ENCODE measurements around the gene ATXN1.

Gene ATXN1

DNA sequence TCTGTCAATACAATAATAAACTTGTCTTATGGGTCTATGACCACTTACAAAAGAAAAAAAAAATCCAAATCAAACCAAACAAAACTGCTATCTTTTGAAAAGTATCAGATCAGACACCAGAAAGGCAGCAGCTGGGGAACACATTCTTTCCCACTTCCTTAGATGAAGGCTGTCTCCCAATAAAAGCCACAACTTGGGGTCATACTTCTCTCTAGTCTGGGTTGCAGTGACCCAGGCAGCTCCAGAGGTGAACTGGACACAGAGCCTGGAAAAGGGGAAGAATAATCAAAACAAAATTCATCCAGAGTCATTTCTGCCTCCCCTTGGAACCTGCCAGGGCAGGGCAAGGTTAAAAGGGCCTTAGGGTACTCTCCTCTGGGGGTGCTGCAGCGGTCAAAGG is 19.1 kb downstream of the ATXN1 start:
- no peak for FAIRE-seq

DNA sequence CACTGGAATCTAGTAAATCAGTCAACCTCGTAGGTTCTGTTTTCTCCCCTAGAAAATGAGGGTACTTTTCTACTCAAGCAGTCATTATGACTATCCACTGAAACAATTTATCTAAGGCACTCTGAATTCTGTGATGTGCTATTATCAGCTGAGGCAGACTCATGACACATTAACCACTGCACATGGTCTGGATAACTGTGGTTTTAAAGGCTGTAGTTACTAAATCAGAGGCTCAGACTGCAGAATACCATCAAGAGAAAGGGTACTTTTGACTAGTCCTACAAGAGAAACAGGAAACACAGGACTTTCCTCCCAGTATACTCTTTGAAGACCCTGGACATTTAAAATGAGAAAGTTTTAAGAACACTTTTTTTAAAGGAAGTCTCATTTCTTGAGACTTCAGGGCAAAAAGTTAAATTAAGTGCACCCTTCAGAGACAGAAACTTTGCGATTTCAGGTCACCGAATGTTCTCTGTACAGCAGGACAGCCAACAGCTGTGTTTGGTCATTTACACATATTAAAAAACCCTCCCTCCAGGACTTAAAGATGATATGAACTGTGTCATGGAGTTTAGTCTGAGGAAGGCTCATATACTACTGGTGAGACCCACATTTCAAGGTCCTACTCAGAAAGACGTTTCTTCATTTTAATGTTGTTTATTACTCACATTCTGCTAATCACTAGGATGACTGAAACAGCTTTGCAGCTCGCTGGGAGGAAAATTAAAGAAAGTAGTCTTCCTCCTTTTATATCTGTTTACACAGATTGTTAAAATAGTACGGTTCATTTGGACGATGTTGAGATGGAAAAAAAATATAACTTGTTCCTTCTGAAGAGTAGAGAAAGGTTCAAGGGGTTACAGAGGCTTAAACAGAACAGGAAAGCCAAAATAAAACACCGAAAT is 19.9 kb downstream of the ATXN1 start:
- FAIRE-seq = no peak

DNA sequence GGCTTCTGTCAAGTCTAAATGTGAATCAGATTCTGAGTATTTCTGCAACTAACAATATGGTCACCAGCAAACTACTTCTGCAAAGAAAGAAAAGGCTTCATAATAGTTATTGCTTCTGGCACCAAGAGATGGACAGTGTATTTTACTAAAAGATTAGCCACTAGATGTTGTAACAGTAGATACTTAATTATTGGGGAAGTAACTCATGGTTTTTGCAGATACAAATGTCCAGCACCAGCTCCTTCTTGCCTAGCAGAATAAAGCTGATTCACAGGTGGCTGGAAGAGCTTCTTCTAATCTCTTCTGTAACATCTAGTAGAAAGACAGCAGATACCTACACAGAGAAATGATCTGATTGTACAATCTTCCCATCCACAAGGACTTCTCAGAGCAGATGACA is 21.2 kb downstream of the ATXN1 start:
- FAIRE-seq = no peak

DNA sequence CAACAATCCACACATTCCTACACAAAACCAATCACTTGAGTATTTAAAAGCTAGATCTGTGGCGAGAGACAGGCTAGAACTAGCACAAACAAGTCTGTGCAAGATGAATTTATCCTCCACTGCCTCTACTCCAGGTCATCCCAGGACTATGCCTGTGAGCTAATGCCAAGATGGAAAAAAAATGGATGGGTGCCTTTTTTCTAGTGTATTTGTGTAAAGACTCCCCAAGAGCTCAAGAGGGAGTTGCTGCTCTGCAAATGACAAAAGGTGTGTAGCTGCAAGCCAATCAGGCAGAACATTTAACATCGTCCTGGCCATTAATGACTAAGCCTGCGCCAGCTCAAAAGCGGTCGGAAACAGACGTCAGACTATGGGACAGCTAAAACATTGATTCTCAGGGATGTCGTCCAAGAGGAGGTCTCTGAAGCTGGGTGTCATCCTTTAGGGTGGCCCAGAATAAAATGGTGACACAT is 21.9 kb downstream of the ATXN1 start:
- no peak for FAIRE-seq

DNA sequence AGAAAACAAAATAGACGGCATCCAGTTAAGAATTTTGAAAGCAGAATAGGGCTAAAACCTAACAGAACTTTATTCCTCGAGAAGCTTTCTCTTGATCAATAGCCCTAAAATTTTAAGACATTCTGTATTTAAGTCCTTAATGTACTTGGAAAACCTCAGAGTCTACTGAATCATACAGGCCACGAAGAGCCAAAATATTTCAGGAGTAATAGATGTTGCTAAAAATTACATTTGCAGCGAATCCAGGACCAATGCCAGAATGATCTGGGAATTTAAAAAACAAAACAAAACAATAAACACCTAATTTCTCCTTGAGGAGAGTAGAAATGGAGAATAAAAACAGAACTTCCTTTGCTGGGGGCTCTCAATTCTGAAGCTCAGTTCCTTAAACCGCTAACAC is 23.3 kb downstream of the ATXN1 start:
- FAIRE-seq = no peak

DNA sequence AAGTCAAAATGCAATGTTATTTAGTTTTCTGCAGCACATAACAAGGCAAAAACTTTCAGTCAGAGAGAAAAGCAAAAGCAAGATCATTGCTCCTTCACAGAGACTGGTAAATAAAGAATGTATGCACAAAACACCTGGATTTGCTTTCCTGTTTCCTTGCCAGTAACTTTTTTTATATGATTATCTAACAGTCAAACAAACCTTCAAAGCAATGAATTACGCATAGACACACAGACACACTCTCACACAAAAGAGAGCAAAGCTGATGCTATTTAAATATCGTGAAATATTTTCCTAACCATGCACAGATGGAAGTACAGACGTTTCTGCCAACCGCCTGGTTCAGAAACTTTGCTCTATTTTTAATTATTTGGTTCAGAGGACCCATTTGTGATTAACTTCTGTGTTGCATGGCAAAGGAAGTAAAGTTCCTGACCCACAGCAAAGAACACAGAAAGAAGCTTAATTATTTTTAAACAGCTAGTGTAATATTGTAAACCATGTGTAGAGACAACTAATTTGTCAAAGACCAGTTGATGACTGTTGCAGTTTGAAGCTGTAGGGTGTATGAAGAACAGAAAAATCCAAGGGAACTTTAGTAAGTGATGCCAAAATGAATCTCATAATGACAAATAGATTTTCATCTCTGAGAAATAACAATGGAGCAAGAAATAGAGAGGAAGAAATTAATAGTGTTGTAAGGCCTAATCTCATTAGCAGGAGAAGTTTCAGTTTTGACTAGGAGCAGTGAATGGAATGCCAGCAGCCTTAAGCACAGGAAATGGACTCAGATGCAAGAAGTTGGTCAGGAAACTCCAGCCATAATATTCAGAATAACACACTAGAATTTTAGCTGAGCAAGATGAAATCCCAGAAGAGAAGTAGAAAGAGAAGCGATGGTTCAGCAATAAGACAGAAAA is 24.1 kb downstream of the ATXN1 start:
- FAIRE-seq = no peak

DNA sequence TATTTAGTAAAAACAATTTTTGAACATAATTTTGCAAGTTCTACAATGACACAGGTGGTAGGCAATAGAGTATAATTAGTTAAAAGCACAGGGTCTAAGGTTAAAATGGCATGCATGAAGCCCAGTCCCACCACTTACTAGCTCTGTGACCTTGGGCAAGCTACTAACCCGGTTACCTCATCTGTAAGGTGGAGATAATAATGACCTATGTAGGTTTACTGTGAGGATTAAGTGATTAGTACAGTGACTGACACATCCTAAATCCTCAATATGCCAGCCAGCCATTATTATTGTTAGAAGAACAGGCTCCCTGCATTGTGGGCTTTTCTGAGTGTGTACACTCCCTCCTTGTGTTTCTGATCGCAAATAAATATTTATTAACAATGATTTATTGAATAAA is 26.2 kb downstream of the ATXN1 start:
- FAIRE-seq = no peak

DNA sequence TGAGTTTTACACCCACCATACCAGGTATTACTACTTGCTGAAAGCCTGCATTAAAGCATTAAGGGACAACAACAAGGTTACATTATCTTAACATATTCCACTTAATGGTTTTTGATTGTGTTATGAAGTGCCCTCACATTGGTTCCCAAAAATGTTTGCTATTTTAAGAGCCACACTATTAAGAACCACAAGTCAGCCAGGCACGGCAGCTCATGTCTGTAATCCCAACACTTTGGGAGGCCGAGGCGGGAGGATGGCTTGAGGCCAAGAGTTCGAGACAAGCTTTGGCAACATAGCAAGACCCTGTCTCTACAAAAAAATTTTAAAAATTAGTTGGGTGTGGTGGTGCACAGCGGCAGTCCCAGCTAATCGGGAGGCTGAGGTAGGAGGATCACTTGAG is 28.2 kb downstream of the ATXN1 start:
- FAIRE-seq = no peak

DNA sequence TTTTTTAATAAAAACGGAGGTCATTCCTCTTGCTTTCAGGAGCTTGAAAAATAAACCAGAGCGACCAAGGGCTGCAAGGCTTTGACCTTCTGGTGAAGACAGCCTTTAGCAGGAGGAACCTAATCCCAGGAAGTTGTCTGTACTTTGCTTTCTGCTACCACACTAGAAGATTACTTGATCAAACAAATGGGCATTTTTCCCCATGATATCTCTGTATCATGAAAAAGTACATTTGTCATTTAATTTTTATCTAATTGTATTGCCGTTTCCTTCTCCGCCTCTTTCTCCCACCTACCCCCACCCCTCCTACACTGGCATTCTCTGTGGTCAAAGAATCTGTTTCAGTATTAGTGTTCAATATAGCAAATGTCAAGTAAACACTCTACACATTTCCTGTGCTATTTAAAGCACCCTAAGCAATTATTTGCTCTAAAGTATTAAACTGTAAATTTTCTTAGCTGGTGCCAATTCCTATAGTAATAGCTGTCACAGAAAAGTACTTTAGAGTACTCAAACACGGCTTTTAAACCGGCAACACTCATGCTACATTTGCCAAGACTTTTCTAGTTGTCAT is 29.7 kb downstream of the ATXN1 start:
- FAIRE-seq = no peak

DNA sequence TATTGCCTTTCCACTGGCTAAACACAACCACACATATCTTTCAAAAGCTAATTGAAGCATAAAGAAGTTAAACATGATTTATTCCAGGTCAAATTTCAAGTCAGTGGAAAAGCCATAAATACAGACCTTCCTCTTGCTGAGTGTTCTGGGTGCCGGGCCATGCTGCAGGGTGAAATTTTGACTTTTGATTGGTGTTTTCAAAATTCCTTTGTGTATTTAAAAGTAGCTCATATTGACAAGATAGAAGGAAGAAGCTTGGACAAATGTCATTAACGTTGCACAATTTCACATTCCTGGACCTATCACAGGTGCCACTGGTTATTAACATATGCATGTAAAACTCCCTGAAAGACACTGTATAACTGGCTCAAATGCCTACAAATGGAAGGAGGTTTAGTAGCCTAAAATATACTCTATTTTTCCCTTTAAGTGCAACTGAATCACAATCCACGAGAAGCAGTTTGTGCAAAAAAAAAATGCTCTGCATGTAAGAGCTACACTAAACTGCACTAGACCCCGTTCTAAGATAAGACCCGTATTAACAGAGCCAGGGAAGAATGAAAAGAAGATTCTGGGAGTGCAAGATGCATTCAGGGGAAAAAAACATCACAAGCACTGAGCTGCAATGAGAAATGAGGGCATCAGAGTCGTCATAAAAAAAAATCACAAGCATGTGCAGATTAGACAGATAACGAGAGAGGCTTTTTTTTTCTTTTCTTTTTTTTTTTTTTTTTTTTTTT is 30.4 kb downstream of the ATXN1 start:
- FAIRE-seq = no peak

DNA sequence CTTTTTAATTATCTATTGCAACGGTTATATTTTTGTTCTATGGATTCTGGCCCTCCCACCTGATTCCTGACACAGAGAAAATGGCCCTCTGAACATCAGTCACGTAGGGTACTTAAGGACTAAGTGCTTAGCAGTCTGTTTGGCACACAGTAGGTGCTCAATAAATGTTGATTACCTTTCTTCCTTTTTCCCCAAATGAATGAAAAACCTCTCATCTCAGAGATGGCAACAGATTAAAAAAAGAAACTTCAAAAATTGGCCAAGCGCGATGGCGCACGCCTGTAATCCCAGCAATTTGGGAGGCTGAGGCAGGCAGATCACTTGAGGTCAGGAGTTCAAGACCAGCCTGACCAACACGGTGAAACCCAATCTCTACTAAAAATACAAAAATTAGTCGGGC is 31.5 kb downstream of the ATXN1 start:
- FAIRE-seq = no peak

DNA sequence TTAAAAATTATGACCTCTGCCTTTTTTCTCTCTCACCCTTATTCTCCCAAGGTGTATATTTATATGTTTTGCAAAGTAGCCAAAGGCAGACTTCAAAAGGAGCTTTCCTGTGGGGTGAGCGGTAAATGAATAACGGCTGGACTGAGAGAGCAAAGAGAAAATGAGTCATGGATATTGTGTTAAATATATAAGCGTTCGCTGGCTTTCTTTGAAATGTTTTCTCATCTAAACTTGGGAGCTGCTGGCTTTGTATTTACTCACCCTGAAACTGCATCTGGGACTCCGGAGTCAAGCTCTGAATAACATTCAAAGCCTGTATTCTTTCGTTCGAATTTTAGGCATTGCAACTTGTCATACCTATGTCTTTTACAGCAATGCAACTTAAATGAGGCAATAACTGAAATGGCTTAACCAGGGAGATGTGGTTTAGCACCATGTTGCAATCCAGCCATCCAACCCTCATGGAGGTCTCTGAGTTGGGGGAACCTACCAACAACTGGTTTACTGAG is 32.0 kb downstream of the ATXN1 start:
- no peak for FAIRE-seq

DNA sequence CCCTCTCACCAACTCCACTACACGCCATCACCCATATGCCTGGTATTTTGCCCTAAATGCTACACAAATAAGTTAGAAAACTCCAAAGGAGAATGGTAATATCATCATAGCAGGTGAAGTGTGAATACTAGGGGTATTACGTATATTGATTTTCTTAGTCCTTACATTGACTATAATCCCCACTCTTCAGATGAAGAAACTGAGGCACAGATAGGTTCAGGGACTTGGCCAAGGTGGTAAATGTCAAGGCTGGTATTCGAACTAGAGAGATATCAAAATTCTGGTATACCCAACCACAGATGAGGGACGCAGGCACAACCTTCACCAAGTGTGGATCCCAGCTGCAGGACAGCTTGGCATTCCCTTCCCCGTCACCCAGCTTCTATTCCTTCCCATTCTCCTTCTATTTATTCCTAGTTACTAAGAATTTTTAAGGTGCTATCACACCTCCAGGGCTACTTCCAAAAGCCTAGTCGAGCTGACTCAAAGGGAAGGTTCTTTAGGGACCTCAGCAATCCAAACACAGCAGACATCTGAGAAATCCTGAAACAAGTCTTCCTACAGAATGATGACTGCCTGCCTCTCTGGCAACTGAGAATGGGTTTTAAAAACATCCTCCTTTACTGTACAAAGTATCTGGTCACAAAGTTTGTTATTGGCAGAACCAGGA is 32.6 kb downstream of the ATXN1 start:
- FAIRE-seq = no peak

DNA sequence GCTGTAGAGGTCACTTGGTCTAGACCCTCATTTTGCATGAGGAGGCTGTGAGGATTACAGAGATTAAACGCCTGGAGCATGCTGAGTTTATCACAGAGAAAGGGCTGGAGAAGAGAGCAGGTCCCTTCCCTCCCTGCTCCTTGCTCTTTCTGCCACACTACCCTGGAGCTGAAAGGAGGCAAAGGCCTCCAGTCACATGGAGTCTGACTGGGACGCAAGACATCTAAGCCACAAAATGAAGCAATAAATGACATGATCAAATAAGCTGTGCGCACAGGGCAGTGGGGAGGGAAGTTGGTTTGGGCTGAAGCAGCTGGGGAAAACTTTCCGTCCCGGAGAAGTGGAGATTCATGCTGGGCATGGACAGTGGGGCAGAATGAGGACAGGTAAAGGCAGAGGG is 33.3 kb downstream of the ATXN1 start:
- no peak for FAIRE-seq

DNA sequence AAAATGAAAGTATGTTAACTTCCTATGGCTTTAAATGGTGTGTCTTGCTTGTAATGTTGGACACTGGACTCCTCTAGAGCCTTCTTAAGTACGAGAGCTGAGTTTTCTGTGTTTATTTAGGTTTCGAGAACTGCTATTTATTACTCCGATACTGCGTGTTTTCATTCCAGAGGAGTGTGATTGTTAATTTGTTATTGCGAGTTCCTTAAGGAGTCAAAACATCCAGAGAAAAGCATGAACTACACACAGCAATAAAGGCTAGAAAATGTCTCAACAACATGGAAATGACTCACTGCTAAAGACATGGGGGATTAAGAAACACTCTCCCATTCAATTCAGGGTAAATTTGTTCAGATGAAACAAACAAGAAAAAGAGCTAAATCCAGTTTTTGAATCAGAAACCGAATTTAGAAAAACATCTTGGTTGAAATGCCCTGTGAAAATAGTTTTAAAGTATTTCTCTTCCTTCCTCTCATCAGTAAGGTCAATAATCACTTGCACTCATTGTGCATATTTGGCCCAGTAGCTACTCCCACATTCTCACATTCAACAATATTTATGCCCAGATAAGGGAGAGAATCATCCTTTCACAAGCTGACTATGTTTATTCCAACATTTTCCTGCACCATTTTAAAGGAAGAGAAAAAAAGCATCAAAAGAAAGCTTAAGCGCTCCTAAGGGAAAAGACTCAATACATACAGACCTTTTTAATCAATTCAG is 36.0 kb downstream of the ATXN1 start:
- FAIRE-seq = no peak

DNA sequence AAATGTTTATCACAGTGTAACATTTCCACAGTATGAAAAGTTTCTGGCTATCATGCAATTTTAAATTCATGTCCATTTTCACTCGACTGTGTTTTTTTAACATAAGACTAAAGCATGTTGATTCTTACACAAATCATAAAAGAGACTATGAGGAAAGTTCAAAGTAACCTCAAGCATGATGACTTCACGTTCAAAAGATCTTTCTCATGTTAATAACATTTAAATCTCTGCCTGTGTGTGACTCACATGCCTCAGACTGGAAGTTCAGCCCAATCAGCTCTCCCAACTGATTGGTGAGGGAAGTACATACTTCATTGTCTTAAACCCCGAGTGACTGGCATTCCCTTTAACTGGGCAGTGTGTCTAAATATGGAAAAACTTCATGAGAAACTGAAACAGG is 37.4 kb downstream of the ATXN1 start:
- no peak for FAIRE-seq

DNA sequence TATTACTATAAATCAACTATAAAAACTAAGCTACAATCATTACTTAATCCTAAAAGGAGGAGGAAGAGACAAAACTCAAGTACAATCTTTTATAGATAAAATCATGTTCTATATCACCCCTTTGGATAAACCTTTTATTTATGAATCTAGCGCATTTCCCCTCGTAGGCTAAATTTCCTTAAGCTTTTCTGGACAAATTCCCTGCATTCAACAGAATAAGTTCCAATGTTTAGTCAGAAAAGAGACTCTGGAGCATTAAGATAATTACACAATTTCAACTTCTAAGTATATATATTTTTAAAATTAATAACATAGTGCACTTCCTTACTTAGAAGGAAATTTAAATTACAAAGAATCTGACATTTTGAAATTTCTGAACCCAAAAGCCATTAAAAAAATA is 37.9 kb downstream of the ATXN1 start:
- no peak for FAIRE-seq

DNA sequence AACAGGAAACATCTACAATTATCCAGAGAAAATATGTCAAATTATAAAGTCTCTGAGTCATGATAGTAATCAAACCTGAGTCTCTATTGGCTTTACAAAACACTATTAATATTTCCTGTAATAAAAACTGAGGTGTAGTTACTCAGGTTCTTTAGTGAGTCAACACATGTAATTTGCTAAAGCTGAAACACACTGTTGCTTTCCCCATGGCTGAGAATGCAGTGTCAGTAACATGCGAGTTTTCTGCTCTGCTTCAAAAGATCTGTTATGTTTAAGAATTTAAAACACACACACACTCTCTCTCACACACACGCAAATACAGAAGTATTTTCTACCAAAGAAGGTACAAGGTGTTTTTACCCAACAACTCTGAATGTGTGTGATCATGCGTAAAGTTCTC is 38.6 kb downstream of the ATXN1 start:
- no peak for FAIRE-seq

DNA sequence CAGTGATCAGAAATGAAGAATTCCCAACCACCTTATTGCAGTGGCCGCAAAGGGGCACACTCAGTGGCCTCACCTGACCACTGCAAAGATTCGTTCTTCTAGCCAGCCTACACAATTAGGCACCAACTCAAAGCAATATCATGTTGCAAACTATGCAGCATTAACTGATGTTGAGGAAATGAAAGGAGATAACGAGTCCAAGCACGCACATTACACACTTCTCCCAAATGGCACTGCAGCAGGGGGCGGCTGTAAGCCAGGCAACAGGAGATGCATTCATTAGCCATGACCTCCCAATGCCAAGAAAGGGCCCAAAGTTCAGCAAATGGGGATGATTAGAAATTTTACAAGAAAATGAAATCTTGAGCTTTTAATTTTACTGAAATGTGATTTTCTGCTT is 39.3 kb downstream of the ATXN1 start:
- FAIRE-seq = no peak

DNA sequence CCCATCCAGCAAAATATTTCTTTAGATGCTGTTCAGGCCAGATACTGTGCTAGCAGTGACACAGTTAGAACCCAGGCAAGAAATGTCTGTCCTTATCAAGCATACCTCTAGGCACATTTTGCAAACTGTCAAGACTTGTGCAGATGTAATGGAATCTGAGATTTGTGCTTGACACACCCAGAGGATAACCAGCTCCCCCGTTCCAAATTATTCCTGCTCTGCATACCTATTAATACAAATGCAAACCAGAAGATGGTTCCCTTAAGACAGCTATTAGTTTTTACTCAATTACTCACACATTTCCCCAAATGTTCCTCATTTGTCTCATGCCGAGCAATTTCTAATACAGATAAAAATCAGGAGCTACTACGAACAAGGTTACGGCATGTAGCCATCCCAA is 40.4 kb downstream of the ATXN1 start:
- FAIRE-seq = no peak

DNA sequence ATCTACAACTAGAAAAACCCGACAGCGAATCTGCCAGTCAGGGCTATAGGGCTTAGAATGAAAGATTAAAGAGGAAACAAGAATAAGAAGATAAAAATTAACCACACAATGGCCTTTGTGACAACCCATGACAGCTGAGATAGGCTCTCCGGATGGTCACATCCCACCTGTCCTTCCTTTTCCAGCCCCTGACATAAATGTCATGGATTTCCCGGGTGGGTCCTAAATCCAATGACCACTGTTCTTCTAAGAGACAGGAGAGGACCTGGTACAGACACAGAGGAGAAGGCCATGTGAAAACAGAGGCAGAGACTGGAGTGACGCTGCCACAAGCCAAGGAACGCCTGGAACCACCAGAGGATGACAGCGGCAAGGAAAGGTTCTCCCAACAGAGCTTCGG is 41.8 kb downstream of the ATXN1 start:
- no peak for FAIRE-seq

Measured in TTC549 (cell line).